Superior temporal gyrus (tissue), 1 donor: ENCODE results near the gene AKAP5.

Experiments used
- DNase-seq: peaks from one replicate; pipeline ENCODE4 v3.0.0-alpha.2; 2016; ENCODE audit errors: extremely low spot score

The AKAP5 gene, protein sequence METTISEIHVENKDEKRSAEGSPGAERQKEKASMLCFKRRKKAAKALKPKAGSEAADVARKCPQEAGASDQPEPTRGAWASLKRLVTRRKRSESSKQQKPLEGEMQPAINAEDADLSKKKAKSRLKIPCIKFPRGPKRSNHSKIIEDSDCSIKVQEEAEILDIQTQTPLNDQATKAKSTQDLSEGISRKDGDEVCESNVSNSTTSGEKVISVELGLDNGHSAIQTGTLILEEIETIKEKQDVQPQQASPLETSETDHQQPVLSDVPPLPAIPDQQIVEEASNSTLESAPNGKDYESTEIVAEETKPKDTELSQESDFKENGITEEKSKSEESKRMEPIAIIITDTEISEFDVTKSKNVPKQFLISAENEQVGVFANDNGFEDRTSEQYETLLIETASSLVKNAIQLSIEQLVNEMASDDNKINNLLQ

GRCh38 chr14:64465191-64465822 is at the start of gene AKAP5:
Gene AKAP5, plus strand, starts transcription at chr14:64465499. Its CDS starts 2,896 bp downstream, at chr14:64468395.
- DNase-seq: no peak

DNA sequence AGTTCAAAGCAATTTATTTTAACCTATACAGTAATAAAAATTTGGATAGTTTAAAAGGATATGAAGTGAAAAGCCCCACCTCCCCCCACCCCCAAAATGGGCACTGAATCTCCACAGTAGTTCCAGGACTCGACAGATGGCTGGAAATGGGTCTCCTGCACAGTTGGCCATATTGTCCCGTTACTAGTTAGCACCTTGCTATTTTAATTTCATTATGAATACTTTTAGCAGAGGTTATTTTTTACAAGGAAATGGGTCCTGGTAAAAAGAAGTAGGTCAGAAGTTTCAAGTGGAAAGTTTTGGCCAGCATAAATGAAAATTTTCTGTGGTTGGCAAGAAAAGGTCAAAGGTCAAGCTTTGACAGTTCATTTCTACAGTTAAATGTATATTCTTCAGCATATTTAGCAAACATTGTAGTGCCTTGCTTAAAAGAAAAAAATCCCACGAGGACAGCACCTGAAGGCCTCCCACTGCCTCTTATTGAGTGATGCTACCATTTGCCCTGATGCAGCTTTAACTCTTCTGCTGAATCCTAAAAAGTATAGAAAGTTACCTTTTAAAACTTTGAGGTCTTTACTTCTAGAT is 48.9 kb upstream of the AKAP5 start:
- DNase-seq: no peak

DNA sequence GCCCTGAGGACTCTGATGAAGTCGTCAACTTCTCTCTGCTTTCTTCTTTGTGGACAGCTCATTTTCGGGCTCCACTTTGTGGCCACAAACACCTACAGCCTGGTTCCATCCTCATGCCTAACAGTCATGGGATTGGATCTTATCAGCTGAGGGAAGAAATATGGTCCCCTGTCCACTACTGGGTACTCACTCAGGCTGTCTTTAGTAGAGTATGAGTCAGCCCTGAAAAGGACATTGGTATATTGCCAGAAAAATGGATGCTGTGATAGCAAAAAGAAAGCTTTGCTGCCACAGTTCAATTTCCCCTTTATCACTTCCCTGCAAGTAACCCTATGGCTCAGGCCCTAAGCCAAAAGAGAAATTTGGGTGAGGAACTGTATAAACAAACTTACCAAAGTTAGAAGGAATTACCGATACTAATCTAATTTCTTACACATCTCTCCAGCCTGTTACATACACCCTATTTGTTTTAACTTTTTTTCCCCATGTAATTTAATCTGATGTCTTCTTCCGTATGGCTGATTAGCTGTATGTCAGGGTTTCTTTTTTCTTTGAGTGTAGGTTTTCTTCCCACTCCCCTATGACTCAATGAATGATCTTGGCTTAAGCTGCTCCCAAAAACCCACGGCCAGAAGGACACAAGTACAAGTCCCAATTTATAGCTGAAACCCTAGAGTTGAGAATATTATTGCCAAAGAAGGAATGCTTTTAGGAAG is 48.1 kb upstream of the AKAP5 start:
- DNase-seq: no peak

- DNase-seq: no peak
Measured at GRCh38 chr14:64417771-64418125, 47.6 kb upstream of the AKAP5 start.

DNA sequence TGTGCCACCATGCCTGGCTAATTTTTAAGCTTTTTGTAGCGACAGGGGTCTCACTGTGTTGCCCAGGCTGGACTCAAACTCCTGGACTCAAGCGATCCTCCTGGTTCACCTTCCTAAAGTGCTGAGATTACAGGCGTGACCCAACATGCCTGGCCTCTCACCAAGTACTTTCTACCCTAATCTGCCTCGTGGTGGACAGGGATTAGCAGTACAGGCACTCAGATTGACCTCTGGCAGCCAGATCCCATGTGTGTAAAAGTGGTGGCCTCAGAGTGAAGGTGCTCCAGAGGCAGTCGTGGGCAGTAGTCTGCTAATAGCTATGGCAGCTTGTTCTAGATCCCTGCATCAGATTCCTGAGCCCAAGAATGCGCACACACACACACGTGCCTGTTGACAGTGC is 46.3 kb upstream of the AKAP5 start:
- no peak for DNase-seq

DNA sequence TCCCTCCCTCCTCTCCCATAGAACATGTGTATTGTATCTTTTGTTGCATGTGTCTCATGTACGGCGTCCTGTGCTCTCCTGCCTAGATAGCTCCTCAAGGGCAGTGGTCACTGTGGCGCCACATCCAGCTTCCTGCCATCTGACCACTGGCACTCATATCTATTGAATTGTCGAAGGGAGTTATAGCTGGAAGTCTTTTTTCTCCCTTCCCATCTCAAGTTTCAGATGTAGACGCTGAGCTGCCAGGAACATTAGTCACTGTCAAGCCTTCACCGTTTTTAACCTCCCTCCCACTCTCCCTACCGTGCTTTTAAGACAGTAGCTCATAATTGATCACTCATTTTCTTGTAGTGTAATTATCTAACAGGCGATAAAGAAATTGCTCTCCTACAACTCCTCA is 44.1 kb upstream of the AKAP5 start:
- peak; percentile 48 for DNase-seq

GRCh38 chr14:64422005-64422404 is 43.3 kb upstream of the AKAP5 start:
- DNase-seq: no peak

DNA sequence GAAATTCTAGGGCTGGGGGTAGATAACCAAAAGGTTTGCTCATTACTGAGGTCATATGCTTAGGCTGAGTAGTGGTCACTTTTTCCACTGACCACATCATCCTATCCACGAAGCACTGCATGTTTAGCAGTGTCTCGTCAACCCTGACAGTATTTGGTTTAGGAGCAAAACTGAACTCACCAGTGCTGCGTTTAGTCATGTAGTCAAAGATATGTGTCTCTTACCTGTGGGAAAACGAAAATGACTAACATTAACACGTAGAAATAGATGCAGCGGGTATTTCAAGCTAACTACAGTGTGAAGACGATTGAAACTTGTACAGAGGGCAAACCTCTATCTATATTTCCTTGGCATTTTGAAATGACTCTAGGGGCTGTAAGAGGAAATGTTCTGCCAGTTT is 42.5 kb upstream of the AKAP5 start:
- DNase-seq: no peak

GRCh38 chr14:64423987-64424386 is 41.3 kb upstream of the AKAP5 start:
- DNase-seq: peak; percentile 47

GRCh38 chr14:64434528-64434927 is 30.8 kb upstream of the AKAP5 start:
- no peak for DNase-seq

DNA sequence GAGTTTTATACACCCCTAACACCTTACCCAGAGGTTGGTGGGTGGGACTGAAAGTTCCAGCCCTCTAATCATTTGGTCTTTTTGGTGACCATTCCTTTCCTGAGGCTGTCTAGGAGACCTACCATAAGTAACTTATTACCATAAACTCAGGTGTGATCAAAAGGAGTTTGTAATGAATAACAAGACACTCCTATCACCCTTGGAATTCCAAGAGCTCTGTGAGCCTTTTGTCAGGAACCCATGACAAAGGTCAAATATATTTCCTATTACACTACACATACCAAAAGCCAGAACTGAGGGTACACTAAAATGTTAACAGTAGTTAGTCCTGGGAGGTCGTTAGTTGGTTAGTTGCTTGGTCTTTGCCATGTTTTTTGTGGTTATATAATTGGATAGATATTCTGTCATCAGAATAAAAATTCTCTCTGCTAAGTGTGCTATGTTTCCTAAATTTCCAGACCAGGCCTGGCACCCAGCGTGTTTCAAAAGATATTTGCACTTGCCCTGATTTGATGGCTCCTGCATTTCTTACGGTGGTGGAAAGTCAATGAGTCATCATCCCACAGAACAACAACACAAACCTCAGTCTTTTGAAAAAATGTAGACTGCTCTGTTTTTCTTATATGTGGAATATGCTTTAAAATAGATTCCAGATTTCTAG is 27.0 kb upstream of the AKAP5 start:
- DNase-seq: no peak

DNA sequence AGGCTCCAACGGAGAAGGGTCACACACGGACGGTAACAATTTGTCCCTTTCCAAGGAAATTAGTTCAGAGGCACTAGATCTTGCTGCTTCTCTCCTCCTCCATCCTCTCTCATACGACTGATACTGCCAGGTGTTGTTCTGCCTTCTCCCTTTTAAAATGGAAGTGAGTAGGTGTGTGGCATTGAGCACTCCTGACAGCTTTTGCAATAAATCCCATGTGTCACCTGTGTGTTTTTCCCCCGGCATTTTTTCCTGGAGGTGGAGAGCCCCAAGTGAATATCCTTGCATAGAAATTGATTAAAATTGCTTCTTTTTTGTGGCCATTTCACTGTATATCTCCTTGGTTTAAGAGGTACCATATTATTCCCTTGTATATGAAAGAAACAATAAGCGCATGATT is 26.2 kb upstream of the AKAP5 start:
- no peak for DNase-seq

DNA sequence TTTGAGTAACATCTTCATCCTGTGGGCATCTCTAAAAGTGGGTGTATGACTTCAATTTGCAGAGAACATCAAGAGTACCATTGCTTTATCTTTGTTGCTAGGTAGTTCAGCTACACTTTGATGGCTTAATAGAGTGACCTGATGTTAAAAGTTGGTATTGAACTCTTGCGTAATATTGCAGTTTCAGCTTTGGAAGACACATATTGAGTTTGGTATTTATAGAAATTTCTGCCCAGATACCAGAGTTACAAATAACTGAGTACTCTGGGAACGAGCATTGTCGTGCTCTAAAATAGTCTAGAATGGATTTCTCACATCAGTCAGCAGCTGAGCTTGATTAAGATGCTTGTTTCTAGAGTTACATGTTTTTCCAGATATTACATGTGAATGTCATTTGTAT is 24.8 kb upstream of the AKAP5 start:
- DNase-seq: no peak

DNA sequence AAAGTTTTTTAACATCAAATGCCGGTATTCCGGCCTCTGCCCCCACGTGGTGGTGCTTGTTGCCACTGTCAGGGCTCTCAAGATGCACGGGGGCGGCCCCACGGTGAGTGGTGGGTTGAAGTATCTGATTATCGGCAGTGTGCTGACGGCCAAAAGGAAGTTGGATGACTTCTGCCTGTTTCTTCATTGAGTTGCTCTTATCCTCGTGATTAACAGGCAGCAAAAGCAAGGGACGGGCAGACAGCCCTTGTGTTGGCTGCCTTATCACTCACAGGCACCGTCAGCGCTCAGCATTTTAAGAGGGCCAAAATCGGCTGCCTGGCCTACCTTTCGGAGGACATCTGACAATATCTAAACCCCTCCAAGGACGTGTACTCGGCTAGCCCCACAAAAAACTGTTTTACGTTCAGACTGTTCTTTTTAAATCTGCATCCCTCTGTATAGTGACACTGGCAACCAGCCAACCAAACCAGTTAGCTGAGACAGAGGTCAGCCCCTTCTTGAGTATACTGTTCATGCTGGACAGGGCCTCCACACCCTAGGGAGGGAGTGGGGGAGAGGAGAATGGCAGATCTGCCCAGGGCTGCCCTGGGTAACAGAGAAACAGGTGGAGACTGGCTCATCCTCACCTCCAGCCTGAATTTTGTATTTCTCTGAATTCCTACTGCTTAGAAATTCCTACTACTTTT is 22.9 kb upstream of the AKAP5 start:
- no peak for DNase-seq

GRCh38 chr14:64444140-64444539 is 21.2 kb upstream of the AKAP5 start:
- DNase-seq: no peak

DNA sequence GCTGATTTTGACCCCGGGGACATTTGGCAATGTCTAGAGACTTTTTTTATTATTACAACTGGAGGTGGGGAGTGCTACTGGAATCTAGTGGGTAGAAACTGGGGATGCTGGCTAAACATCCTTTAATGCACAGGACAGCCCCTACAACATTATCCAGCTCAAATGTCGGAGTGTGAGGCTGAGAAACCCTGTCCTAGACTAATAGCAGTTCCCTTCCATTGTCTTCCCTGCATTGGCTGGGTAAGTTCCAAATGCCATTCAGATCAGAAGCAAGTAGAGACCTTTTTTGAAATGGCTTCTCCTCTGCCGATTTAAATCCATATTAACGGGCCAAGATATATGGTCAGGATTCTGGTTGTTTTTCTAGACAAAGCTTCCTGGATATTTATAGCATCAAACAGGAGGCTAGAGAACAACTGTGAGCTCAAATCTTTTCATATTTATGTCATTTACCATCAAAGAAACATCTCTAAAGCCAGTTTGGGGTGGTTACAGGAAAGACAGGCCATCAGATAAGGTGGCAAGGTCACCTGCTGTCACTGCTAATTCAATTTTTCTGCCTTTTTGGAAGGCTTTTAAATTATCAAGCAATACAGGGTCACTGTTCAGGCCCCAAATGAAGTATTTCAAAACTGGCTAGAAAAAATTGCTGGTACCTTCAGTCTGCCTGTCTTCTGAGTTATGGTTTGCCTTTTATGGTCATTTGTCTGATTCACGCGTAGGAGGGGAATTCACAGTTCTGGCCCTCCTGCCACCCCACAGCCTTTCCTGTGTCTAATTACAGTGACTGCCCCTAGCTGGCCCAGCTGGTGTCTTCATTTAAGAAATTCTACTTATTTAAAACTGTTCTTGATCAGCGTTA is 20.1 kb upstream of the AKAP5 start:
- DNase-seq: peak; percentile 35

DNA sequence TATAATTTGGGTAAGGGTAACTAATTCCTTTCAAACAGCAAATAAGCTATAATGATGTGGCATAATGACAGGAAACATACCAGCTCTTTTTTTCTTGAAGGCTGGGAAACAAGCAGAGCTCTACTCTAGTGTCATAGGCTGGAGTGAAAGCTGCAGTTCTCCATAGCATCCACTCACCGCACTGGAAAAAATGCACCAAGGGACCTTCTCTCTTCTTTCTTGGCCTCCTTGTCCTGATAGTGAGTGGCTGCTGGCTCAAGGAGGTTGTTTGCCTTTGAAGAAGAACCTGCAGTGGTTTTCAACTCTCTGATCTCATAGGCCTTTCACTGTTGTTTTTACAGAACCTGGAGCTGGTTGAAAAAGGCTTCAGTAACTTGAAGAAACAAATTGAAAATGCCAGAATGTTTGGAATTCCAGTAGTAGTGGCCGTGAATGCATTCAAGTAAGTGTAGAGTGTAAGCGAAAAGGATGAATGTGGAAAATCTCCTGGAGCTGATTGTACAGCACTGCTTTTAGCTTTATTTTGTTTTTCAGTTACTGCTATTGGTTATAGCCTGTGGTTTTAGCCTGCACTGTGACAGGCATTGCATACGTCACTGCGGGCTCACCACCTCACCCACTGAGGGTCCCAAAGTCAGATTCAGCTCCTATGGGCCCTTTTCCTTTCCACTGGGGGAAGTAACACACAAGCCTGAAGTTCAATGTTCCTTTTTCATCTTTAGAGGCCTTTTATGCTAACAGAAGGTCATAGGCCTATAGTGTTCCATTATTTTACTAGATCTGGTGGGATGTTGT is 17.2 kb upstream of the AKAP5 start:
- DNase-seq: no peak

DNA sequence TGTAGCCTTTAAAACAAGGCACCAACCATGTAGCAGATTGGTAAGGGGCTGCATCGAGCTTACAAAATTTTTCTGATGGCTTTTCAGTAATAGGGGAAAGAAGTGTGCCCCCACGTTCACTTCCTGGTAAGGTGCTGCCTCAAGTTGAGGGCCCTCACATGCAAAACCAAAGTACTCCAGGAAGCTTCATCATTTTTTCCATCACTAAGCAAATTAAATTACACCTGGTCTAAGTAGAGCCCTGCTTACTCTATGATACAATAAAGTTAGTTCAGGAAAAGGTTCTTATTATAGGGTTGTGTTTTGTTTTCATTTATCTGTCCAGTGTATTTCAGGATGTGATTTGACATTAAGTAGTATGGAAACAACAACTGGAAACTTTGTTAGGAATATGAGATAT is 15.0 kb upstream of the AKAP5 start:
- DNase-seq: no peak

- no peak for DNase-seq
Measured at GRCh38 chr14:64454671-64455070, 10.6 kb upstream of the AKAP5 start.
